Eye (tissue), 1 donor: ENCODE data around the gene AKAP6.

Experiments used
- DNase-seq: peaks from one replicate; pipeline ENCODE4 v3.0.0-alpha.2; 2015

Gene AKAP6

GRCh38 chr14:32713856-32714255, 384.8 kb downstream of the AKAP6 start:
- no peak for DNase-seq

- peak; percentile 34 for DNase-seq
Observed at GRCh38 chr14:32719601-32720000, 390.5 kb downstream of the AKAP6 start.

- no peak for DNase-seq
Observed at GRCh38 chr14:32720927-32721326, 391.8 kb downstream of the AKAP6 start.

GRCh38 chr14:32722631-32723183, 393.6 kb downstream of the AKAP6 start:
- DNase-seq, result no peak

GRCh38 chr14:32724867-32725471, 395.9 kb downstream of the AKAP6 start:
- peak; percentile 74 for DNase-seq

GRCh38 chr14:32726516-32726915, 397.4 kb downstream of the AKAP6 start:
- no peak for DNase-seq

- no peak for DNase-seq
Observed at GRCh38 chr14:32727832-32728231, 398.7 kb downstream of the AKAP6 start.

- DNase-seq, result no peak
Observed at GRCh38 chr14:32728526-32728925, 399.4 kb downstream of the AKAP6 start.

- no peak for DNase-seq
Observed at GRCh38 chr14:32728976-32729375, 399.9 kb downstream of the AKAP6 start.

GRCh38 chr14:32731249-32731648, 402.2 kb downstream of the AKAP6 start:
- no peak for DNase-seq

GRCh38 chr14:32733015-32733414, 403.9 kb downstream of the AKAP6 start:
- DNase-seq, result no peak

GRCh38 chr14:32734261-32734660, 405.2 kb downstream of the AKAP6 start:
- DNase-seq, result no peak

GRCh38 chr14:32737621-32738020, 408.5 kb downstream of the AKAP6 start:
- DNase-seq, result no peak

GRCh38 chr14:32738206-32738871, 409.2 kb downstream of the AKAP6 start:
- no peak for DNase-seq

- DNase-seq, result no peak
Observed at GRCh38 chr14:32744811-32745445, 415.8 kb downstream of the AKAP6 start.

- no peak for DNase-seq
Observed at GRCh38 chr14:32754209-32754608, 425.1 kb downstream of the AKAP6 start.

- no peak for DNase-seq
Observed at GRCh38 chr14:32756173-32756572, 427.1 kb downstream of the AKAP6 start.

GRCh38 chr14:32756775-32757174, 427.7 kb downstream of the AKAP6 start:
- DNase-seq, result no peak

GRCh38 chr14:32757568-32757967, 428.5 kb downstream of the AKAP6 start:
- no peak for DNase-seq

- peak; percentile 12 for DNase-seq
Observed at GRCh38 chr14:32761381-32761968, 432.4 kb downstream of the AKAP6 start.

- DNase-seq, result peak; percentile 23
Observed at GRCh38 chr14:32762886-32763285, 433.8 kb downstream of the AKAP6 start.

GRCh38 chr14:32763673-32764072, 434.6 kb downstream of the AKAP6 start:
- no peak for DNase-seq

GRCh38 chr14:32764131-32764530, 435.0 kb downstream of the AKAP6 start:
- DNase-seq, result no peak

- no peak for DNase-seq
Observed at GRCh38 chr14:32770422-32770821, 441.3 kb downstream of the AKAP6 start.
